ENCODE data around the gene TAOK1.

- TF ChIP-seq, protein P1, sequence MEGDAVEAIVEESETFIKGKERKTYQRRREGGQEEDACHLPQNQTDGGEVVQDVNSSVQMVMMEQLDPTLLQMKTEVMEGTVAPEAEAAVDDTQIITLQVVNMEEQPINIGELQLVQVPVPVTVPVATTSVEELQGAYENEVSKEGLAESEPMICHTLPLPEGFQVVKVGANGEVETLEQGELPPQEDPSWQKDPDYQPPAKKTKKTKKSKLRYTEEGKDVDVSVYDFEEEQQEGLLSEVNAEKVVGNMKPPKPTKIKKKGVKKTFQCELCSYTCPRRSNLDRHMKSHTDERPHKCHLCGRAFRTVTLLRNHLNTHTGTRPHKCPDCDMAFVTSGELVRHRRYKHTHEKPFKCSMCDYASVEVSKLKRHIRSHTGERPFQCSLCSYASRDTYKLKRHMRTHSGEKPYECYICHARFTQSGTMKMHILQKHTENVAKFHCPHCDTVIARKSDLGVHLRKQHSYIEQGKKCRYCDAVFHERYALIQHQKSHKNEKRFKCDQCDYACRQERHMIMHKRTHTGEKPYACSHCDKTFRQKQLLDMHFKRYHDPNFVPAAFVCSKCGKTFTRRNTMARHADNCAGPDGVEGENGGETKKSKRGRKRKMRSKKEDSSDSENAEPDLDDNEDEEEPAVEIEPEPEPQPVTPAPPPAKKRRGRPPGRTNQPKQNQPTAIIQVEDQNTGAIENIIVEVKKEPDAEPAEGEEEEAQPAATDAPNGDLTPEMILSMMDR (IDR thresholded peaks at IDR 0.05), result no peak
- TF ChIP-seq POLR2A (IDR thresholded peaks at IDR 0.05), result no peak
Measured at GRCh38 chr17:29357232-29357631, 32.9 kb upstream of the TAOK1 start.

Data from adrenal gland (tissue), 5 donors.